ENCODE measurements around the gene GLB1L.

GLB1L gene

DNA sequence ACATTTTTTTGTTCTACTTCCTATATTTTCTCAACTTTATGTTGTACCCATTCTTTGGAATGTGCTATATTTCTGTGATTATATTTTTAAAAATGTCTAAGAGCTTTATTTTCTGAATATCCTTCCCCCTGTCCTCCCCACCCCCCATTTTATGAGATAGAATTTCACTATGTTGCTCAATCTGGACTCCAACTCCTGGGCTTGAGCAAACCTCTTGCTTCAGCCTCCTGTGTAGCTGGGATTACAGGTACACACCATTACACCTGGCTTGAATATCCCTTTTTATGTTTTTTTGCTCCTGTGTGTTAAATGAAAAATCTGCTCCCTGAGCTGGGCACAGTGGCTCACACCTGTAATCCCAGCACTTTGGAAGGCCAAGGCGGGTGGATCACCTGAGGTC is 47.9 kb downstream of the GLB1L start:
- TF ChIP-seq, protein P1, sequence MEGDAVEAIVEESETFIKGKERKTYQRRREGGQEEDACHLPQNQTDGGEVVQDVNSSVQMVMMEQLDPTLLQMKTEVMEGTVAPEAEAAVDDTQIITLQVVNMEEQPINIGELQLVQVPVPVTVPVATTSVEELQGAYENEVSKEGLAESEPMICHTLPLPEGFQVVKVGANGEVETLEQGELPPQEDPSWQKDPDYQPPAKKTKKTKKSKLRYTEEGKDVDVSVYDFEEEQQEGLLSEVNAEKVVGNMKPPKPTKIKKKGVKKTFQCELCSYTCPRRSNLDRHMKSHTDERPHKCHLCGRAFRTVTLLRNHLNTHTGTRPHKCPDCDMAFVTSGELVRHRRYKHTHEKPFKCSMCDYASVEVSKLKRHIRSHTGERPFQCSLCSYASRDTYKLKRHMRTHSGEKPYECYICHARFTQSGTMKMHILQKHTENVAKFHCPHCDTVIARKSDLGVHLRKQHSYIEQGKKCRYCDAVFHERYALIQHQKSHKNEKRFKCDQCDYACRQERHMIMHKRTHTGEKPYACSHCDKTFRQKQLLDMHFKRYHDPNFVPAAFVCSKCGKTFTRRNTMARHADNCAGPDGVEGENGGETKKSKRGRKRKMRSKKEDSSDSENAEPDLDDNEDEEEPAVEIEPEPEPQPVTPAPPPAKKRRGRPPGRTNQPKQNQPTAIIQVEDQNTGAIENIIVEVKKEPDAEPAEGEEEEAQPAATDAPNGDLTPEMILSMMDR (IDR thresholded peaks at IDR 0.05; ENCODE audit: insufficient read depth, low read depth, low read length, missing control alignments) = no peak
- H3K4me3 ChIP-seq (ENCODE audit: low read depth, low read length) = no peak overlapping the region
- no peak for DNase-seq (ENCODE audit: low read depth)

DNA sequence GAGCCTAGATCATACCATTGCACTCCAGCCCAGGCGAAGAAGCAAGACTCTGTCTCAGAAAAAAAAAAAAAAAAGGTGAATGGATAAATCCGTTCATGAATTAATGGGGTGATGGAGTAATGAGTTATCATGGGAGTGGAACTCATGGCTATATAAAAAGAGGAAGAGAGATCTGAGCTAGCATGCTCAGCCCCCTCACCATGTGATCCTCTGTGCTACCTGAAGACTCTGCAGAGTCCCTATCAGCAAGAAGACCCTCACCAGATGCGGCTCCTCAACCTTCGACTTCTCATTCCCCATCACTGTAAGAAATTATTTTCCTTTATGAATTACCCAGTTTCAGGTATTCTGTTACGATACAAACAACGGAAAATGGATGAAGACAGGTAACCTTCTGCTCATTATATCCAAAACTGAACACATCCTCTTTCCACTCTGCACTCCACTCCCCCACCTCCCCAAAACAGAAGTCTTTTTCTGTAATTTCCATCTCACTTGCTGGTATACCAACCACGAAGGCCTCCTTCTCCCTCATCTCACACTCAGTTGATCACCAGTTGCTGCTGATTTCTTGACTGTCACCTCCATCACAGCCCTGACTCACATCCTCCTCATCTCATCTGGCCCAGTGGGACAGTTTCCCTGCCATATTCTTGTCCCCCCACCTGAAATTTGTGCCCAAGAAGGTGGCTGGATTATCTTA is 58.3 kb downstream of the GLB1L start:
- H3K4me3 ChIP-seq (ENCODE audit: low read depth, low read length) = no peak overlapping the region
- TF ChIP-seq, protein P1 (IDR thresholded peaks at IDR 0.05; ENCODE audit: insufficient read depth, low read depth, low read length, missing control alignments) = no peak
- DNase-seq (ENCODE audit: low read depth) = no peak

Measured in GM12865 (cell line).